GM18507 (cell line): ENCODE measurements around the gene FILIP1L.

Source experiments
- DNase-seq: peaks from one replicate; pipeline ENCODE4 v3.0.0; 2011; ENCODE audit warnings: low read depth; ENCODE audit not compliant: insufficient read length; ENCODE audit errors: extremely low spot score
- FAIRE-seq: peaks from 2 replicates; lab custom pipeline; 2011; peaks lifted over from hg19 to GRCh38; lab: Jason Lieb, UNC

Gene FILIP1L

DNA sequence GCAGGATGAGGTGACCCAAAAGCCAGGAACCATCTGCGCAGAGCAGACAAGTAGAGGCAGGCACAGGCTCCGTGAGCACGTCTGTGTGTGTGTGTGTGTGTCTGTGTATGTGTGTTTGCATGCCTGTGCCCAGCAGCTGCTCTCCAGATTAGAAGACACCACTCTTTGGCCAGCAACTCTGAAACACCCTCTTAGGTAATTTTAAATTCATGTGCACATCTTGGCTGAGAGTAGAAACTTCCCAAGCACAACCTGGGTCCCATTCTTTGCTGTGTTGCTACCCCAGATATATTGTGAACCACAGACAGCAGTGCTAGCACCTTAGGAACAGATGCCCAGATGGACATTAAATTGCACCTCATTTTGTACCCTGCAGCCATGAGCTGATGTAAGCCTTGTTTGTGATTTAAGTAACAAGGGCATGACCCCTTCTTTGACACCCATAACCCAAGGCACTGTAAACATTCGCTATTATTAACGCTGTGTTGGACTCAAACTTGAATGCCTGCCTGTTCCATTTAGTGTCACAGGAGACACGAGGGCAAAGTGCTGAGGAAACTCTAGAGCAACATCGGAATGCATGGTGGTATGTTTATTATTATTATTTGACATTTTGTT, at the start of gene FILIP1L:
TSS of gene FILIP1L (minus strand) at position 89 of the 618 bp plus-strand sequence.
- DNase-seq (no peak), FAIRE-seq (no peak)

DNA sequence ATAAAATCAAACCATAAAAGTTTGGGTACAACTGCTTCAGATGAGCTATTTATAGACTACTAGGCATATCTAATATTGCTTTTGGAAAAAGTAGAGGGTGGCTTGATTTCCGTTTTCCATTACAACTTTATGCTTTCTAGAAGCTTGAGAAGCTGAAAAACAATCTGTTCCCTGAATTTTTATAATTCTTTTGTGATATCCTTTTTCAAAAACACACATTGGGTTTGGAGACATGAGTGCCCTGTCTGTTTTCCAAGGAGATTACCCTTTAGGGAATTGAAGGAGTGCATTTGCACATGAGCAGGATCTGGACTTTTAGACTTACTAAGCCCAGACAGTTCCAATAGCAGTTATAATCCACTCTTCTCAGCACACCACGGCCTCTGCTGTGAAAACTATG, 49.5 kb upstream of the FILIP1L start:
- DNase-seq (no peak), FAIRE-seq (no peak)

DNA sequence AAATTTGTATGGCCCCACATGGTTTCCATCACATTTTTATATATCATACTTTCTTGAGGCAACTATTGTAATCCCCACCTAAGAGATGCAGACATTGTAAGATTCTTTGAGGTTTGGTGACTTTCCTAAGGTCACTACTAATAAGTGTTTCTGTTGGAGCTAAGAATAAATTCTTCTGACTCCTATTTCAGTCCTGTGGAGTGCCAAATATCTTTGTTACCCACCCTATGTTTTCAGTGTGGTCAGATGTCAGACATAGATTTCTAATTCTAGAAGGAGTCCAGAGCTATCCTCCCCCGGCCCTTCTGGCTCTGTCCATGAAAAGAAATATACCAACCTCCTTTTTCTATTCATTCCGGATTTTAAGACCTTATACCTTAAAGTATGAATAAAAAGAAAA, 46.2 kb upstream of the FILIP1L start:
- no peak for FAIRE-seq
- no peak for DNase-seq

DNA sequence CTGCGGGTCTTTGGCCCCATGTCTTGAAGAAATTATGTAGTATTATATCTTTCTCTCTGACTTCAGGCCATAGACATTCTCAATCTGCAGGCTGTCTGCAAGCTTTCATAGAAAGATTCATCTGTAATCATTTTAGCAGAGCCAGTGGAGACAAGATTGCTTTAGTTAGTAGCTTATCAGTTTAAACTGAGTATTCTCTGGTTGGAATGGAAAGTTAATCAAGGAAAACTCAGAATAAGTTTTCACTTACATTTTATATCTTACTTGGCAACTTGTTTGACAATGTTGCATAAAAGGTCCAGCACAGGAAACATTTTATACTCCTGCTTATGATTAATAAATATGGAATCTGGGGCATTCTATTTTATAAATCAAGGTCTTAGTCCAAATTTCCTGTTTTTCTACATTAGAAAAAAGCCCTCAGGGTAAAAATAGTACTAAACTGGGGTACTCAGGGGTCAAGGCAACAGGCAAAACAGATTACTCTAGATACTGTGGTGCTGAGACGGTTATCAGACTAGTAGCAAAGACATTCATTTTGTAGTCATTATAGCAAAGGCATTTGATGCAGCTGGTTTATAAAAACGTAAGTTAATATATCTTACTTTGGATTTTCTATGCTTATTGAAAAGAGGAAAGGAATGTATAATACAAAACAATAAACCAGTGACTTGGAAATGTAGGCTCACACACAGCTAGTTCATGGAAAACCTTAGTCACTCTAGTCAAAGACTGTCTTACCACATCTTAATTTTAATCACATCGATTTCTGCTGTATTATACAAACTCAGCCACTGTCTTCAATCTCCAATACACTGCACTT, 45.2 kb upstream of the FILIP1L start:
- FAIRE-seq = no peak
- no peak for DNase-seq

DNA sequence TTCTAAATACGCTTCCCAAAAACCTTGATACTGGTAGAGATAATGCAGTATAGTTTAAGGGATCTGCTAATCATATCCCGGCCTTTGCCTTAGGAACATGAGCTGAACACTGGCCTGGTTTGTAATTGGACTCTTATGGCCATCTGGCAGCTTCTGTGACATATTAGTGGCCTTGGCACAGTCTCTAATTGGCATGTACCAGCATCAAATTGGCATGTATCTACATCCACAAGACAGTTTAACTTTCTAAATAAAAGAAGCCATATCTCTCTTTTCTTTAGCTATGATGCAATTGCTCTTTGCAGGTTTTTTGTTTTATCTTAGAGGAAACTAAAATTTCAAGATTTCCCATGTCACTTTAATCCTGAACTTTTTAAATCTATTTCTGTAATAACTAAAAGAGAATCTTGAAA, 44.6 kb upstream of the FILIP1L start:
- DNase-seq = no peak
- no peak for FAIRE-seq

DNA sequence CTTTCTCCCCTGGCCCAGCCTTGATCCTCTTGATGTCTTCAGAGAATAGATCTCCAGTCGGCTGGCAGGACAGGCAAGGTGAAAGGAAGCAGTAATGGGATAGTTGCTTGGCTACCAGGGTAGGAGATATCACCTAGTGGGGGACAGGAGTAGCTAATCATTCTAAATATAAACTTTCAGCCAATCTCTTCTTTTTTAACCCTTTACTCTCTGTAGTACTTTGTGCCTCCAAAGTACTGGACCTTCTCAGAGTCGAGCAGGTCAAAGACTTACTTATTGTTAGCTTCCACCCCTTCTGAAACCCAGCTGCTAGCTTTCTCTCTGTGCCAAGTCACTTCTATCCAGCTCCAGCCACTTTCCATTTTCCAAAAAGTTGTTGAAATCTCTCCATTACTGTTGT, 43.4 kb upstream of the FILIP1L start:
- DNase-seq (no peak), FAIRE-seq (no peak)

DNA sequence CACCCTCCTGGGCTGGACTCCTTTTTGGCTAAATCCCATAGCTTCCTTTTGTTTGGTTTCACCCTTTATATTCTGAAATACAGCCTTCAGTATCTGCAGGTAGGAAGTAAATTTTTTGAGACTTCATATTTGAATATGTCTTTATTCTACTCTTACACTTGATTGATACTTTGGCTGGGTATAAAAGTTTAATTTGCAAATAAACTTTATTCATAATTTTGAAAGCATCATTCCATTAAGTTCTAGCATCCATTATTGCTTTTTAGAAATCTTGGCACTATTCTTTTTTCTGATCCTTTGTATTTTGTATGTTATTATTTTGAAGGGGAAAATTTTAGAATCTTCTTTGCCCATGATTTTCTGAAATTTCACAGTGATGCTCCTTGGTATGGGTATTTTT, 41.3 kb upstream of the FILIP1L start:
- DNase-seq (no peak), FAIRE-seq (no peak)

DNA sequence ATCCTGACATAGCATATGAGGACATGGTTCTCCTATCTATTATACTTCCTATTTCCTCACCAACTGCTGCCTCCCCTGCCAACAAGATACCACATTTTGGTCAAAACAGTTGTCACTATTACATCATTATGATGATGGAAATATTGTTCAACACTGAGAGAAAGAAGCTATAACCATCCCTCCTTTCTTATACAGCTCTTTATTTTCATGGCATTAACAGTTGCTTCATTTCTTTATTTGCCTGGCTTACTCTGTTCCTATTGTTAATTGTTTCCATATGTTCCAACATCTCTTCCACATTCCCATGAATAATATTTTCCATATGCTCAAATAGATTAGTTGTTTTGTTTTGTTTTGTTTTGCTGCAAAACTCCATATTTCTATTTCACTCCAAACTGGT, 40.8 kb upstream of the FILIP1L start:
- DNase-seq = no peak
- no peak for FAIRE-seq

DNA sequence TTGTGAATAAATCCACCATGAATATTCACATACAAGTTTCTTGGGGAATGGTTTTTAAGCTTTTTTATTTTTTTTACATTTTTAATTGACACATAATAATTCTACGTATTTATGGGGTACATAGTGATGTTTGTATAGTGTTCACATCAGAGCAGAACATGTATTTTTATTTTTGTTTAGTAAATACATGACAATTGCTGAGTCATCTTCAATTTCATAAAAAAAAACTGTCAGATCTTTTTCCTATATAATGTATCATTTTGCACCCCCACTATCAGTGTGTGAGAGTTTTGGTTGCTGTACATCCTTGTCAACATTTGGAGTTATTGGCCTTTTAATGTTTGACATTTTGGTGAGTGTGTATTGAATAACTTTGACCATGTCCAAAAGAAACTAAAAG, 39.9 kb upstream of the FILIP1L start:
- FAIRE-seq = no peak

DNA sequence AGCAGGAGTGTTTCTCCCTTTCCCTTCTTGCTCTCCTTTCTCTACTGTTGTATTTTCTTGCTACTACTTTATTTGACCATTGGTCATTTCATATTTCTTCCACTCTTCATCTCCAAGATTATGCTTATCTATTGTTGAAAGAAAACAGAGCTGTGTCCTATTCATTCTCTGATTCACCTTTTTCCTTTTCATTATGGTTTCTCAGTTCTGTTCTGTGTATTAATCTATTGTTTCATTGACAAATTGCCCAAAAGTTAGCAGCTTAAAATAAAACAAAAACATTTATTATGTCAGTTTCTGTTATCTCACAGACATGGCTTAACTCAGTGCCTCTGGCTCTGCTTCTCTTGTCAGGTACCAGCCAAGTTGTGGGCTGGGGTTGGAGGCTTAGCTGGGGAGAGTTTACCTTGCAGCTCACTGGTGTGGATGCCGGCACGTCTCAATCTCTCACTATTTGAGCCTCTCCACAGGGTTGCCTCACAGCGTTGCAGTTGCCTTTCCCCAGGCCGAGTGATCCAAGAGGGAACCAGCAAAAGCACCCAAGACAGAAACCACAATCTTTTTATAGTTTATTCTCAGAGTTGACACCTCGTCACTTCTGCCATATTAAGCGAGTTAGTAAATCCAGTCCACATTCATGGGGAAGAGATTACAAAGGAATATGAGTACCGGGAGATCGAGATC, 36.9 kb upstream of the FILIP1L start:
- DNase-seq (no peak), FAIRE-seq (no peak)

More for the DNA sequence above, 39.9 kb upstream of the FILIP1L start:
- no peak for DNase-seq

DNA sequence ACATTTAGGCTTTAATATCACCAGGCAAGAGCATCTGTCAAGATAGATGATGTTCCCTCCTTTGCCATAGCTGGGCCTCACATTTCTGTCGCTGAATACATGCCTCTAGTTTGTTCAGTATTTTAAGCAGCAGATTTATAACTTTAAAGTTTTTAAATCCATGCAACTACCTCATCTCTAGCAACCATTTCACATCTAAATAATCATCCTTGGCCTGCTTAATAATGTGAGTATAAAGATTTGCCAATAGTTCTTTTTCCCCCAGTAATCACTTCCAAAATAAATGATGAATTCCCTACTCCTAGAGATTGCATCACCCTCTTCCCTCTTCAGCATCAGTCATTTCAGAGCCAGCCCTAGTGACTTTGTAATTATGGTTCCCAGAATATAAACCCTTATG, 36.2 kb upstream of the FILIP1L start:
- FAIRE-seq = no peak

DNA sequence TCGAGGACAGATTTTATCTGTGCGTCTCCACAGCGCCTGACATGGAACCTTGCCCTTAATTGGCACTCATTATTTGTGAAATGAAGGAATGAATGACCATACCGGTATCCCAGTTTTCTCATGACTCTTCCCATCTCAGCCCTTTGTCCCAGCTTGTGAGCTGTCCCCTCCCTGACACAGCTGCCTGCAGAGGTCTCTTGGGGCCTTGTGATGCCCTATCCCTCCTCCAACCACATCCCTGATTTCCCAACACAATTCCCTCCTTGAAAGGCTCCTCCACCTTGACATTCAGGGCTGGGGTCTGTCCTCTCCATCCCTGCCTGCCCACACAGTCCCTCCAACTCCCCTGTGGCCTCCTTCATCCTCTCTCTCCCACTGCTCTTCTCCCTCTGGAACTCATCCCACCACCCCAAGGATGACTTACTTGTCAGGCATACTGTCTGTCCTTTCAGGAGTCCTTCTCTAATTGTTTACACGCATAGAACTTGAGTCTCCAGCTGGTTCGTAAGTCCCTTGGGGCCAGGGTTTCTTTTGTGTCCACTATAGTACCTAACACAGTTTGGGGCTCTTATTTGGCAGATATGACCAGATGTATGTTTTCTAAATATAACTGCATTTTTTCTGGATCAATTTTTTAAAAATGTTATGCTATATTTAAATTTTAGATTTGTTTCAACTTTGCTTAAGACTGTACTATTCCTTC, 35.6 kb upstream of the FILIP1L start:
- FAIRE-seq = no peak
- no peak for DNase-seq

More for the DNA sequence above, 36.2 kb upstream of the FILIP1L start:
- no peak for DNase-seq

DNA sequence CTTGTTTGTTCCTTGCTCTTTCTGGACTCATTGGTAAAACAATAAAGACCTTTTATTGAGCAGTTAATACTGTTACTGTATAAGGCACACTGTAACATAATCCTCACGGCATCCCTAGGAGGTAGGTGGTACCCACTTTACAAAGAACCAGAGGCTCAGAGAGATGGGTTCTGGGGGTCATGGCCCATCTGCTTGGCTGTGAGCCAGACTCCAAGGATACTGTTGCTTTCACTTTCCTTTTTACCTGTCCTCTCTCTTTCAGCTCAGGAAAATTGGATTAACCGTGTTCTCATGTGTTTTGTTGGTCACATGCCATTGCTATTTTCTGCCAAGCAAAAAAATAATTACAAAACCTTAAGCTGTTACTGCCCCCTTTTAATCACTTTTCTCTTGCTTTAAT, 34.8 kb upstream of the FILIP1L start:
- DNase-seq (no peak), FAIRE-seq (no peak)

DNA sequence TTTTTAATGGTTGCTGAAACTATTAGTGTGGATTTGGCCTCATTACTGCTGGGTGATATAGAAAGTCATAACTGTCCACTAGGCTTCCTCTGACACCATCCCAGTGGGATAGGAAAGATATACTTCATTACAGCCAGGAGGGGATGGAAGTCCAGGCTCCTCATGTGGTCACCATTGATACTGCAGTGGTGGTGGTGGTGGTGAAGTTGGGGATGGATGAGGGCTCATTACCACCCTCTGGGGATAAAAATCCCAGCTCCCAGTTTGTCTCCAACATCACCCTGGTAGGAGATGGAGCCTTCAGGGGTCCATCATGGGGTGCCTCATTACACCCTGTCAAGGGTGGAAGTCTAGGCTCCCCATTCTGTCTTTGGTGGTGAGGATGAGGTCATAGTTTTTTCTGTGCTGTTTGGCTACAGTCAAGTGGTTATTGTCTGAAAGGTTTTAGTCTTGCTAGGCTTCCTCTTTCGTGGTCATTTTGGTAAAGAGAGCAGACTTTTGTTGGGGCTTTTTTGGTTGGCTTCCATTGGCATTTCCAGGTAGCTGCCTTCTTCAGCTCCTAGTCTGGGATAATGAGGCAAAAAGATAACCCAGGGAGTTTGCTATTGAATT, 30.1 kb upstream of the FILIP1L start:
- no peak for DNase-seq
- peak; percentile 31 for FAIRE-seq

DNA sequence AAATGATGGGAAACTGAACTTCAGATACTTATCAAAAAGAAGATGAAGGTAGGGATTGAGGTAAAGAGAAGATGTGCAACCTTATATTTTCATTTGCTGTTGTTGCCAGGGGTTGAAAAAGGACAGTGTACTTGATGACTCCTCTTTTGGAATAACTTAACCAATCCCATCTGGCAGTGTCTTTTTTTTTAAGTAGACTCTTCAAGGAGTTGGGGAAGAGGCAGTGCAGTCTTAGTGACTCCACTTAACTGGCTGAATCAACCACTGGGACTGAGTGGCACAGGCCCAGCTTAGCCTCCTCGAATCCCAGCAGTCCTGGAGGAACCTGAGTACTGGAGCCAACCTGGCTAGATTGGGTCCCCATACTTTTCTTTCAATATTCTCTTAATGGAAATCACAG, 27.3 kb upstream of the FILIP1L start:
- no peak for FAIRE-seq
- no peak for DNase-seq

DNA sequence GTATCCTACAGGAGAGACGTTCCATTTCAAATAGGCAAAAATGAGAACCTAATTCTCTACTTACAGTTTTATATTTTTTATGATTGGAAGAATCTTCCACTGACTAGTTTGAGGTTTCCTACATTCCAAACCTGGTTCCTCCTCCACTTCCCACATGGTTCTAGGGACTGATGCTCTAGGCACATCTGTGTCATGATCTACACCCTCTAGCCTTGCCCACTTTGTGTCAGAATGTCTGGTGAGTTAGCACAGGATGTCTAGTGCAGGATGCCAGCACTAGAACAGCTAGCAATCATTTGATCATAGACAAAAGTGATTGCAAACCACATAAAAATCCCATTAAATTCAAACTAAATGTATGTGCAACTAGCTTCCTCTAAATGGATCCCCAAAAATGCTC, 26.7 kb upstream of the FILIP1L start:
- DNase-seq (no peak), FAIRE-seq (no peak)

DNA sequence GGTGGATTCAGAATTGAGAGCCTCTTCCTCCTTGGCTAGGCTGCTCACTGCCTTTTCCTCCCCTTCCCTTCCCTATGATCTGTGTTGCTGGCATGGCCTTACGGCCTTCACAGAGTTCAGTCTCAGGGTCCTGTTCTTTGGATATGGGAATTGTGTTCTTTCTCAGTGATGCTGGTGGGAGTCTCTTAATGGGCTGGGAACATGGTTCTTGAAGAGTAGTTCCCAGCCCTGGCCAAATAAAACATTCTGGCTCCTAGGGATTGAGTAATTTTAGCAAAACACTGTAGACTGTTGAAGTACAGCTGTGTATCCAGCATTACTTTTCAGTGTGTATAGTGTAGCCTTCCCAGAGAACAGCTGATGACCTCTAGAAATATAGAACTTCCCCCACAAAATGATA, 22.6 kb upstream of the FILIP1L start:
- no peak for FAIRE-seq
- DNase-seq = no peak

DNA sequence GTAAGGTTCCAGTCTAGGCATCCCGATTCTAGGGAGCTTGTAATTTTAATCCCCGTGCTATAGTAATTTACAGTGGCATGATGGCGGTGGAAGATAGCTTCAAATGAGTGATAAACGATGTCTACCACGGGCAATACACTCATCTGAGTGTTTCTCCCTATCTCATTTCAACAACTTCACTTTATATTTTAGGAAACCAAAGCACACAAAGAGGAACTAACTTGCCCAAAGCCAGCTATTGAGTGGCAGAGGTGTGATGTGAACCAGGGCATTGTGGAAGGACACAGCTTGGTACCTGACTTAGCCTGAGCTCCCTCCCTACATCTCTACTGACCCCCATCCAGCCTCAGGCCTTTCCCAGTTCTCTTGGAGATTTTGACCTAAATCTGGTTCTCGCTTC, 16.9 kb upstream of the FILIP1L start:
- FAIRE-seq = no peak
- no peak for DNase-seq

DNA sequence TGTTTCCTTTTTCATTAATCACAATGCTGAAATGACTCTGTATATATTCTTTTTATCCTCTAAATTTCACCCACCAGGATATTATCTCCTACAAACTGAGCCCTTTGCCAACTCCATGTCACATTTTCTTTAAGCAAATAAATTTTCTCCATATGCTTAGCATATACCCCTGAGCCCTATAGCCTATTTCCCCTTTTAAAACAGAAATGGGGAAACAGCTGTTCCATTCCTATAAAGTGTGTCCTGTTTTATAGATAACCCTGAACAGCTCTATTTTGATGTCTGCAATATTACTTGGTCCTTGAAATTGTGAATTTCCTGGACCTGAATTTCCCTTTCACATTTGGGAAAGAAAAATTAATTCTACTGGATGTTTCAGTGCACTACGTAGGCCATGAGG, 15.6 kb upstream of the FILIP1L start:
- DNase-seq (no peak), FAIRE-seq (no peak)

DNA sequence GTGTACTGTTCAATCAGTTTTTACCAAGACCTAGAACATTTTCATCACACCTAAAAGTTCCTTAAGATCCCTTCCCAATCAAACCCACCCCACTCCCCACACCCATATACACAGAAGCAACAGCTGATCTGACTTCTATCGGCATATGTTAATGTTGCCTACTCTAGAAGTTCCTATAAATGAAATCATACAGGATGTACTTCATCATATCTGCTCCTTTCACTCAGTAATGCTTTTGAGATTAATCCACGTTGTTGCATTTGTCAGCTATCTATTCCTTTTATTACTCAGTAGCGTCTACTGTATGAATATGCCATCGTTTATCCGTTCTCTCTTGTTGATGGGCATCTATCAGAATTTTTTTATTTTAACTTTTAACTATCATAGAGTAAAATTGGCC, 14.3 kb upstream of the FILIP1L start:
- FAIRE-seq = no peak
- no peak for DNase-seq
